Large intestine (tissue), 3 donors: ENCODE measurements around the gene SEMA3A. TPM values are rescaled to one million over a fixed set of nuclear protein-coding genes. Genes with fewer than 3 reads are reported as not detected.
A peak's percentile ranks its signal among the peaks of the same experiment; 100 is the strongest.

Experiments used
- DNase-seq, 2 donors: peaks; one replicate each; pipeline versions ENCODE4 v3.0.0 to v3.0.0-alpha.2; 2013
- H3K27ac ChIP-seq: one replicate; pipeline ENCODE4 v1.5.1; 2013; ENCODE audit warnings: low read length
- H3K27me3 ChIP-seq: 2 replicates; pipeline ENCODE4 v1.6.1; 2013; ENCODE audit warnings: low read length; ENCODE audit not compliant: control insufficient read depth, insufficient read depth
- H3K36me3 ChIP-seq: 2 replicates; pipeline ENCODE4 v1.6.1; 2013; ENCODE audit warnings: low read length; ENCODE audit not compliant: control insufficient read depth, insufficient read depth
- H3K4me1 ChIP-seq: one replicate; pipeline ENCODE4 v1.6.1; 2013; ENCODE audit warnings: low read length; ENCODE audit not compliant: control insufficient read depth, insufficient read depth
- H3K4me3 ChIP-seq: one replicate; pipeline ENCODE4 v1.5.1; 2013; ENCODE audit warnings: low read length
- H3K9me3 ChIP-seq: one replicate; pipeline ENCODE4 v1.6.1; 2013; ENCODE audit warnings: mild to moderate bottlenecking, low read depth, low read length, moderate library complexity; ENCODE audit not compliant: control insufficient read depth
- WGBS: methylation state at CpG from one replicate; pipeline ENCODE4 v1.1.5; 2013; ENCODE audit warnings: low lambda C conversion rate; ENCODE audit not compliant: insufficient coverage; 5-methylcytosine and 5-hydroxymethylcytosine counted together
- polyA plus RNA-seq: library from polyadenylated mRNA; unstranded; fragments of 120-200 nt; gene quantifications from one replicate; pipeline ENCODE4 v1.2.1, GENCODE V29; 2013

SEMA3A gene
- polyA plus RNA-seq, 1 donor, result 11.7 TPM

- H3K27ac ChIP-seq, result no peak overlapping the region
- no peaks in the 10 kb centered on the region for H3K9me3 ChIP-seq
- no peak overlapping the region for H3K4me3 ChIP-seq
- H3K36me3 ChIP-seq, result no peaks in the 10 kb centered on the region
- peaks cover 3% of the 10 kb centered on the region for H3K4me1 ChIP-seq
- no peaks in the 10 kb centered on the region for H3K27me3 ChIP-seq
- DNase-seq, result no peak
Observed at GRCh38 chr7:84039432-84039831, 155.2 kb downstream of the SEMA3A start.

- Histone ChIP-seq H3K9me3 (no peaks in the 10 kb centered on the region), H3K36me3 (no peaks in the 10 kb centered on the region), H3K4me1 (peaks cover 11% of the 10 kb centered on the region), H3K27ac (no peak overlapping the region), H3K4me3 (no peak overlapping the region), H3K27me3 (no peaks in the 10 kb centered on the region)
- no peak for DNase-seq
- WGBS, result 85% methylated on average over 3 of the region's 3 CpGs
Observed at GRCh38 chr7:84027678-84028077, 166.9 kb downstream of the SEMA3A start.

GRCh38 chr7:84025332-84025927, 169.2 kb downstream of the SEMA3A start:
- Histone ChIP-seq H3K27me3 (no peaks in the 10 kb centered on the region), H3K4me1 (peaks cover 11% of the 10 kb centered on the region), H3K9me3 (no peaks in the 10 kb centered on the region), H3K27ac (no peak overlapping the region), H3K36me3 (no peaks in the 10 kb centered on the region), H3K4me3 (no peak overlapping the region)
- DNase-seq, result peak; percentile 31 to 46
- WGBS, result no CpG with 5 or more reads among the region's 3 CpGs

GRCh38 chr7:84022684-84023308, 171.8 kb downstream of the SEMA3A start:
- H3K9me3 ChIP-seq, result no peaks in the 10 kb centered on the region
- H3K4me1 ChIP-seq, result peaks cover 11% of the 10 kb centered on the region
- no peaks in the 10 kb centered on the region for H3K27me3 ChIP-seq
- H3K4me3 ChIP-seq, result no peak overlapping the region
- DNase-seq, result peak; percentile 55 to 70
- peak overlapping the region; percentile 43 for H3K27ac ChIP-seq
- 20% methylated on average over 2 of the region's 5 CpGs for WGBS
- H3K36me3 ChIP-seq, result no peaks in the 10 kb centered on the region

GRCh38 chr7:84022009-84022408, 172.6 kb downstream of the SEMA3A start:
- Histone ChIP-seq H3K36me3 (no peaks in the 10 kb centered on the region), H3K4me3 (no peak overlapping the region), H3K9me3 (no peaks in the 10 kb centered on the region), H3K4me1 (peaks cover 11% of the 10 kb centered on the region), H3K27ac (no peak overlapping the region), H3K27me3 (no peaks in the 10 kb centered on the region)
- no peak for DNase-seq
- 67% methylated on average over 1 of the region's 2 CpGs for WGBS

- no peak for DNase-seq
- 82% methylated on average over 4 of the region's 6 CpGs for WGBS
- Histone ChIP-seq H3K27ac (no peak overlapping the region), H3K27me3 (no peaks in the 10 kb centered on the region), H3K4me3 (no peak overlapping the region), H3K36me3 (no peaks in the 10 kb centered on the region), H3K9me3 (no peaks in the 10 kb centered on the region), H3K4me1 (peaks cover 11% of the 10 kb centered on the region)
Observed at GRCh38 chr7:84021292-84021908, 173.2 kb downstream of the SEMA3A start.

GRCh38 chr7:84017651-84018050, 176.9 kb downstream of the SEMA3A start:
- WGBS, result 67% methylated on average over 2 of the region's 2 CpGs
- DNase-seq, result no peak
- Histone ChIP-seq H3K4me3 (no peak overlapping the region), H3K27me3 (no peaks in the 10 kb centered on the region), H3K27ac (no peak overlapping the region), H3K36me3 (no peaks in the 10 kb centered on the region), H3K9me3 (no peaks in the 10 kb centered on the region), H3K4me1 (no peaks in the 10 kb centered on the region)

- Histone ChIP-seq H3K9me3 (no peaks in the 10 kb centered on the region), H3K4me3 (no peak overlapping the region), H3K36me3 (no peaks in the 10 kb centered on the region), H3K27ac (no peak overlapping the region), H3K27me3 (no peaks in the 10 kb centered on the region), H3K4me1 (no peaks in the 10 kb centered on the region)
- no peak for DNase-seq
- WGBS, result 100% methylated on average over 1 of the region's 6 CpGs
Observed at GRCh38 chr7:84013616-84014240, 180.9 kb downstream of the SEMA3A start.

GRCh38 chr7:84009782-84010181, 184.8 kb downstream of the SEMA3A start:
- Histone ChIP-seq H3K27ac (no peak overlapping the region), H3K27me3 (no peaks in the 10 kb centered on the region), H3K4me3 (no peak overlapping the region), H3K4me1 (no peaks in the 10 kb centered on the region), H3K36me3 (no peaks in the 10 kb centered on the region), H3K9me3 (no peaks in the 10 kb centered on the region)
- WGBS, result no CpG with 5 or more reads among the region's 1 CpG
- no peak for DNase-seq

GRCh38 chr7:84009051-84009450, 185.5 kb downstream of the SEMA3A start:
- no peaks in the 10 kb centered on the region for H3K4me1 ChIP-seq
- no peak overlapping the region for H3K4me3 ChIP-seq
- no peak for DNase-seq
- H3K27ac ChIP-seq, result no peak overlapping the region
- no peaks in the 10 kb centered on the region for H3K27me3 ChIP-seq
- no peaks in the 10 kb centered on the region for H3K36me3 ChIP-seq
- H3K9me3 ChIP-seq, result no peaks in the 10 kb centered on the region
